GM12892 (cell line): ENCODE results near the gene VOPP1. TPM values are rescaled to one million over a fixed set of nuclear protein-coding genes. Genes with fewer than 3 reads are reported as not detected.
"Not testable (repeated sequence)": the region's sequence is repeated elsewhere in the genome, so short reads cannot be mapped to it uniquely, and the experiment has no call there.

ENCODE experiments used
- DNase-seq: peaks from one replicate; pipeline ENCODE4 v3.0.0; 2011; ENCODE audit not compliant: insufficient read length
- FAIRE-seq: peaks from 2 replicates; lab custom pipeline; 2011; peaks lifted over from hg19 to GRCh38; lab: Jason Lieb, UNC
- POLR2A ChIP-seq: IDR thresholded peaks from 2 replicates; pipeline ENCODE4 v1.6.1; 2011; ENCODE audit warnings: low read depth, low read length, control low read depth
- POLR2AphosphoS5 ChIP-seq: IDR thresholded peaks from 2 replicates; pipeline ENCODE4 v1.6.1; 2011; ENCODE audit warnings: low read depth, low read length, control low read depth
- TAF1 ChIP-seq: IDR thresholded peaks from 2 replicates; pipeline ENCODE4 v1.6.1; 2011; ENCODE audit warnings: low read depth, mild to moderate bottlenecking, control low read depth, low read length, borderline replicate concordance
- polyA plus RNA-seq: library from polyadenylated mRNA; unstranded; fragments of >200 nt; gene quantifications from one replicate; pipeline ENCODE4 v1.2.1, GENCODE V29; 2012; ENCODE audit warnings: missing spikeins, inconsistent platforms; ENCODE audit not compliant: missing spikeins

The VOPP1 gene
- polyA plus RNA-seq, result 210 TPM

- FAIRE-seq, result peak; percentile 80
- peak; percentile 85 for DNase-seq
- TF ChIP-seq POLR2AphosphoS5 (no peak), POLR2A (no peak), TAF1 (no peak)
These were observed at the start of gene VOPP1 for GRCh38 chr7:55572378-55573233. VOPP1 (minus strand) TSS chr7:55572502; CDS start chr7:55572324, 178 bp downstream.

GRCh38 chr7:55618913-55619312 lies 46.6 kb upstream of the VOPP1 start:
- no peak for TF ChIP-seq POLR2A
- no peak for TF ChIP-seq TAF1
- no peak for TF ChIP-seq POLR2AphosphoS5
- no peak for FAIRE-seq
- DNase-seq, result no peak

- DNase-seq, FAIRE-seq: not testable (repeated sequence)
These were observed 42.2 kb upstream of the VOPP1 start for GRCh38 chr7:55614365-55615064.

GRCh38 chr7:55609726-55610125 lies 37.4 kb upstream of the VOPP1 start:
- not testable (repeated sequence) for DNase-seq, FAIRE-seq

- not testable (repeated sequence) for DNase-seq, FAIRE-seq
These were observed 33.4 kb upstream of the VOPP1 start for GRCh38 chr7:55605661-55606060.

GRCh38 chr7:55597944-55598499 lies 25.7 kb upstream of the VOPP1 start:
- FAIRE-seq, result peak; percentile 74
- DNase-seq, result not testable (repeated sequence)

GRCh38 chr7:55597214-55597739 lies 25.0 kb upstream of the VOPP1 start:
- peak; percentile 14 for FAIRE-seq
- not testable (repeated sequence) for DNase-seq

- no peak for TF ChIP-seq POLR2AphosphoS5
- no peak for TF ChIP-seq TAF1
- TF ChIP-seq POLR2A, result no peak
- DNase-seq (no peak), FAIRE-seq (no peak)
These were observed 23.2 kb upstream of the VOPP1 start for GRCh38 chr7:55595511-55595910.

- DNase-seq (no peak), FAIRE-seq (no peak)
- no peak for TF ChIP-seq POLR2A
- TF ChIP-seq TAF1, result no peak
- no peak for TF ChIP-seq POLR2AphosphoS5
These were observed 22.6 kb upstream of the VOPP1 start for GRCh38 chr7:55594870-55595269.

GRCh38 chr7:55594414-55594813 lies 22.1 kb upstream of the VOPP1 start:
- FAIRE-seq, result no peak
- DNase-seq, result no peak
- TF ChIP-seq POLR2A (no peak), TAF1 (no peak), POLR2AphosphoS5 (no peak)

GRCh38 chr7:55593515-55594318 lies 21.4 kb upstream of the VOPP1 start:
- no peak for DNase-seq
- peak; percentile 87 for FAIRE-seq
- no peak for TF ChIP-seq TAF1
- no peak for TF ChIP-seq POLR2A
- no peak for TF ChIP-seq POLR2AphosphoS5

- FAIRE-seq (no peak), DNase-seq (no peak)
- TF ChIP-seq POLR2AphosphoS5, result no peak
- TF ChIP-seq POLR2A, result no peak
- TF ChIP-seq TAF1, result no peak
These were observed 20.8 kb upstream of the VOPP1 start for GRCh38 chr7:55593172-55593514.

- FAIRE-seq, result no peak
- DNase-seq, result no peak
- no peak for TF ChIP-seq POLR2A
- TF ChIP-seq TAF1, result no peak
- no peak for TF ChIP-seq POLR2AphosphoS5
These were observed 20.2 kb upstream of the VOPP1 start for GRCh38 chr7:55592492-55592891.
